Activated naive CD8-positive, alpha-beta T cell treated with anti-CD3 and anti-CD28 coated beads, Interleukin-2, amount 50 U/mL, for 24 hours (primary cell): Measurements from ENCODE around the gene IFNAR1.
A peak's percentile ranks its signal among the peaks of the same experiment; 100 is the strongest.
"Not testable (repeated sequence)": the region's sequence is repeated elsewhere in the genome, so short reads cannot be mapped to it uniquely, and the experiment has no call there.

Experiments used
- ATAC-seq: fragments of 150-1000 bp; cut with Tn5 transposase; one replicate; pipeline ENCODE4 v1.10.0; 2021
- DNase-seq: peaks from one replicate; pipeline ENCODE4 v3.0.0; 2021
- H3K27ac Mint-ChIP-seq: one replicate; pipeline ENCODE4 v1.8.0; 2021; ENCODE audit warnings: mild to moderate bottlenecking, mixed read lengths
- H3K27me3 Mint-ChIP-seq: one replicate; pipeline ENCODE4 v1.8.0; 2021; ENCODE audit warnings: mixed read lengths
- H3K36me3 Mint-ChIP-seq: one replicate; pipeline ENCODE4 v1.8.0; 2021; ENCODE audit warnings: low read depth, mixed read lengths
- H3K4me1 Mint-ChIP-seq: one replicate; pipeline ENCODE4 v1.8.0; 2021; ENCODE audit warnings: mixed read lengths
- H3K4me3 Mint-ChIP-seq: one replicate; pipeline ENCODE4 v1.8.0; 2021; ENCODE audit warnings: mild to moderate bottlenecking, moderate library complexity, mixed read lengths
- H3K9me3 Mint-ChIP-seq: one replicate; pipeline ENCODE4 v1.8.0; 2021; ENCODE audit warnings: mixed read lengths

The IFNAR1 gene

GRCh38 chr21:33317145-33317544 is 7.6 kb upstream of the IFNAR1 start:
- Mint-ChIP-seq H3K27ac (no peak overlapping the region), H3K4me1 (no peaks in the 10 kb centered on the region), H3K9me3 (peaks cover 4% of the 10 kb centered on the region), H3K4me3 (no peak overlapping the region), H3K36me3 (no peaks in the 10 kb centered on the region), H3K27me3 (peaks cover 3% of the 10 kb centered on the region)
- ATAC-seq (no peak), DNase-seq (no peak)

- Mint-ChIP-seq H3K27ac (no peak overlapping the region), H3K4me1 (no peaks in the 10 kb centered on the region), H3K27me3 (peaks cover 3% of the 10 kb centered on the region), H3K36me3 (no peaks in the 10 kb centered on the region), H3K9me3 (peaks cover 4% of the 10 kb centered on the region), H3K4me3 (no peak overlapping the region)
- ATAC-seq (no peak), DNase-seq (no peak)
Measured at GRCh38 chr21:33317786-33318486, 6.8 kb upstream of the IFNAR1 start.

GRCh38 chr21:33321005-33321404 is 3.8 kb upstream of the IFNAR1 start:
- not testable (repeated sequence) for H3K27ac Mint-ChIP-seq, H3K9me3 Mint-ChIP-seq, H3K4me3 Mint-ChIP-seq, H3K27me3 Mint-ChIP-seq, ATAC-seq, H3K4me1 Mint-ChIP-seq, DNase-seq, H3K36me3 Mint-ChIP-seq

- not testable (repeated sequence) for H3K27ac Mint-ChIP-seq, H3K4me3 Mint-ChIP-seq, H3K36me3 Mint-ChIP-seq, DNase-seq, H3K9me3 Mint-ChIP-seq, ATAC-seq, H3K27me3 Mint-ChIP-seq
- H3K4me1 Mint-ChIP-seq: peaks cover 24% of the 10 kb centered on the region
Measured at GRCh38 chr21:33323610-33324009, 1.2 kb upstream of the IFNAR1 start.

GRCh38 chr21:33325222-33326067 is 675 bp downstream of the IFNAR1 start:
- Mint-ChIP-seq H3K4me1 (peaks cover 37% of the 10 kb centered on the region), H3K27ac (no peak overlapping the region), H3K9me3 (no peaks in the 10 kb centered on the region), H3K36me3 (peaks cover 3% of the 10 kb centered on the region), H3K4me3 (no peak overlapping the region), H3K27me3 (no peaks in the 10 kb centered on the region)
- ATAC-seq (peak; percentile 21), DNase-seq (peak; percentile 68)

- no peak overlapping the region for H3K4me3 Mint-ChIP-seq
- H3K36me3 Mint-ChIP-seq: peaks cover 3% of the 10 kb centered on the region
- H3K4me1 Mint-ChIP-seq: peaks cover 53% of the 10 kb centered on the region
- no peak for ATAC-seq
- H3K9me3 Mint-ChIP-seq: peaks cover 3% of the 10 kb centered on the region
- no peaks in the 10 kb centered on the region for H3K27me3 Mint-ChIP-seq
- no peak for DNase-seq
- no peak overlapping the region for H3K27ac Mint-ChIP-seq
Measured at GRCh38 chr21:33327326-33327725, 2.6 kb downstream of the IFNAR1 start.

- Mint-ChIP-seq H3K36me3 (peaks cover 7% of the 10 kb centered on the region), H3K27ac (no peak overlapping the region), H3K9me3 (peaks cover 9% of the 10 kb centered on the region), H3K4me1 (peaks cover 57% of the 10 kb centered on the region), H3K4me3 (no peak overlapping the region), H3K27me3 (no peaks in the 10 kb centered on the region)
- DNase-seq (no peak), ATAC-seq (no peak)
Measured at GRCh38 chr21:33327792-33328433, 3.1 kb downstream of the IFNAR1 start.

- Mint-ChIP-seq H3K4me3 (no peak overlapping the region), H3K36me3 (peaks cover 17% of the 10 kb centered on the region), H3K4me1 (peaks cover 67% of the 10 kb centered on the region), H3K9me3 (peaks cover 14% of the 10 kb centered on the region), H3K27ac (no peak overlapping the region), H3K27me3 (no peaks in the 10 kb centered on the region)
- ATAC-seq (no peak), DNase-seq (no peak)
Measured at GRCh38 chr21:33330726-33331125, 6.0 kb downstream of the IFNAR1 start.

- Mint-ChIP-seq H3K9me3 (peaks cover 14% of the 10 kb centered on the region), H3K27me3 (no peaks in the 10 kb centered on the region), H3K4me1 (peaks cover 58% of the 10 kb centered on the region), H3K36me3 (peaks cover 17% of the 10 kb centered on the region), H3K27ac (peak overlapping the region; percentile 8), H3K4me3 (no peak overlapping the region)
- ATAC-seq: no peak
- no peak for DNase-seq
Measured at GRCh38 chr21:33332143-33332542, 7.4 kb downstream of the IFNAR1 start.

GRCh38 chr21:33334191-33334590 is 9.4 kb downstream of the IFNAR1 start:
- DNase-seq (no peak), ATAC-seq (no peak)
- Mint-ChIP-seq H3K36me3 (peaks cover 18% of the 10 kb centered on the region), H3K4me1 (peaks cover 43% of the 10 kb centered on the region), H3K27ac (no peak overlapping the region), H3K9me3 (peaks cover 14% of the 10 kb centered on the region), H3K4me3 (no peak overlapping the region), H3K27me3 (no peaks in the 10 kb centered on the region)

- Mint-ChIP-seq H3K4me1 (peaks cover 40% of the 10 kb centered on the region), H3K9me3 (peaks cover 14% of the 10 kb centered on the region), H3K4me3 (no peak overlapping the region), H3K36me3 (peaks cover 18% of the 10 kb centered on the region), H3K27me3 (no peaks in the 10 kb centered on the region), H3K27ac (no peak overlapping the region)
- DNase-seq: no peak
- ATAC-seq: no peak
Measured at GRCh38 chr21:33334824-33335223, 10.1 kb downstream of the IFNAR1 start.

- Mint-ChIP-seq H3K4me1 (peaks cover 8% of the 10 kb centered on the region), H3K27me3 (no peaks in the 10 kb centered on the region), H3K4me3 (no peak overlapping the region), H3K27ac (no peak overlapping the region), H3K9me3 (no peaks in the 10 kb centered on the region), H3K36me3 (peaks cover 17% of the 10 kb centered on the region)
- ATAC-seq (no peak), DNase-seq (no peak)
Measured at GRCh38 chr21:33339135-33339534, 14.4 kb downstream of the IFNAR1 start.

GRCh38 chr21:33339918-33340317 is 15.1 kb downstream of the IFNAR1 start:
- no peaks in the 10 kb centered on the region for H3K27me3 Mint-ChIP-seq
- no peak for DNase-seq
- peaks cover 6% of the 10 kb centered on the region for H3K4me1 Mint-ChIP-seq
- H3K4me3 Mint-ChIP-seq: no peak overlapping the region
- H3K27ac Mint-ChIP-seq: no peak overlapping the region
- no peak for ATAC-seq
- peaks cover 17% of the 10 kb centered on the region for H3K36me3 Mint-ChIP-seq
- H3K9me3 Mint-ChIP-seq: no peaks in the 10 kb centered on the region

- ATAC-seq (no peak), DNase-seq (no peak)
- Mint-ChIP-seq H3K4me3 (no peak overlapping the region), H3K36me3 (peaks cover 33% of the 10 kb centered on the region), H3K4me1 (peaks cover 7% of the 10 kb centered on the region), H3K9me3 (no peaks in the 10 kb centered on the region), H3K27ac (no peak overlapping the region), H3K27me3 (no peaks in the 10 kb centered on the region)
Measured at GRCh38 chr21:33345751-33346238, 21.0 kb downstream of the IFNAR1 start.

GRCh38 chr21:33348706-33349105 is 23.9 kb downstream of the IFNAR1 start:
- no peak overlapping the region for H3K27ac Mint-ChIP-seq
- H3K4me1 Mint-ChIP-seq: peaks cover 8% of the 10 kb centered on the region
- H3K36me3 Mint-ChIP-seq: peaks cover 28% of the 10 kb centered on the region
- H3K4me3 Mint-ChIP-seq: no peak overlapping the region
- no peaks in the 10 kb centered on the region for H3K9me3 Mint-ChIP-seq
- H3K27me3 Mint-ChIP-seq: no peaks in the 10 kb centered on the region
- ATAC-seq (no peak), DNase-seq (no peak)
